Activated naive CD8-positive, alpha-beta T cell treated with anti-CD3 and anti-CD28 coated beads, Interleukin-2, amount 10 ng/mL, durations not matched to agents 7 days and 5 days (primary cell): ENCODE data around the gene BRSK2. TPM values are rescaled to one million over a fixed set of nuclear protein-coding genes. Genes with fewer than 3 reads are reported as not detected.

Experiments
- ATAC-seq: fragments of 150-1000 bp; cut with Tn5 transposase; one replicate; pipeline ENCODE4 v1.10.0; 2021; ENCODE audit warnings: low read depth, moderate library complexity
- POLR2A ChIA-PET: fragments of 350-600 bp; sonication (Branson Sonifier 250); formaldehyde crosslinking; loops from one replicate; lab custom pipeline; 2021; ENCODE audit warnings: antibody characterized with exemption; lab: Charles Lee
- DNase-seq: peaks from one replicate; pipeline ENCODE4 v3.0.0; 2021
- H3K27ac Mint-ChIP-seq: one replicate; pipeline ENCODE4 v1.8.0; 2022; ENCODE audit warnings: mild to moderate bottlenecking, mixed read lengths
- H3K27me3 Mint-ChIP-seq: one replicate; pipeline ENCODE4 v1.8.0; 2022; ENCODE audit warnings: mild to moderate bottlenecking, moderate library complexity, mixed read lengths
- H3K36me3 Mint-ChIP-seq: one replicate; pipeline ENCODE4 v1.8.0; 2021; ENCODE audit warnings: mild to moderate bottlenecking, mixed read lengths
- H3K4me1 Mint-ChIP-seq: one replicate; pipeline ENCODE4 v1.8.0; 2021; ENCODE audit warnings: mixed read lengths
- H3K4me3 Mint-ChIP-seq: one replicate; pipeline ENCODE4 v1.8.0; 2022; ENCODE audit warnings: mild to moderate bottlenecking, moderate library complexity, mixed read lengths
- H3K9me3 Mint-ChIP-seq: one replicate; pipeline ENCODE4 v1.8.0; 2021; ENCODE audit warnings: mixed read lengths
- total RNA-seq, 2 experiments: library from RNA; stranded (reverse); gene quantifications; one replicate each; pipeline ENCODE4 v1.2.3, GENCODE V29; 2021

Gene BRSK2
- total RNA-seq, 2 experiments from 2014 or later: 0.36 to 0.37 TPM

DNA sequence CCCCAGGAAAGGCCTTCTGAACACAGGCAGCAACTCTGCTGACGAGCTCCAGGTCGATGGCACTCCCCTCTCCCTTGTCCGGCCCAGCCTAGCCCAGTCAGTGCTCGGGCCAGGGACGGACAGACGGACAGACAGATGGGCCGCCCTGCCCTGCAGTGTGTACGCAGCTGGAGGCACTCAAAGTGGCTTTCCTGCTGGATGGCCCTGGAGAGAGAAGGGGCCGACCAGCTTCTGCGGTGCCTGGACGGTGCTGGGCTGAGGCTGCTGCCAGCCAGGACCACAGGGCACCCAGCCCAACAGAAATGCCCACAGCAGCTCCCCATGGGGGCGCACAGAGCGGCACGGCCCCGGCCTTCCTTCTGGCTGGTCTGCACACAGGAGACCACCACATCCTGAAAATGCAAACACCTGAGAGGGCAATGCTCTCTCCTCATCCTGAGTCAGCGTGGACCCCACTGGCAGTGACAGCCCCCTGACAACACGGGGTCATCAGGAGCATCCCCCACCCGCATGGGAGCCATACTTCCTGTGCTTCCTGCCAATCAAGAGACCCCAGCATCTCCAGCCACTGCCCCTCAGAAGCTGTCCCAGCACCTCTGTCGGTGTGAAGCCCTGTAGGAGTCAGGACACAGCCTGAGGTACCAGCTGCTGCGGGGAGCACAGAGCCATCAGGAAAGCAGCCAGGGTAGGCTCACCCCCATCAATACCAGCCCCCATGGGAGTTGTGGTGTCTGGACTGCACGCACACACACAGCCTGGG lies 97.5 kb downstream of the BRSK2 start:
- Mint-ChIP-seq H3K27me3 (no peaks in the 10 kb centered on the region), H3K27ac (no peak overlapping the region), H3K4me1 (no peaks in the 10 kb centered on the region), H3K4me3 (no peak overlapping the region), H3K9me3 (no peaks in the 10 kb centered on the region), H3K36me3 (no peaks in the 10 kb centered on the region)
- DNase-seq: no peak
- POLR2A ChIA-PET: no interaction called here
- no peak for ATAC-seq

GRCh38 chr11:1487851-1488574 lies 98.3 kb downstream of the BRSK2 start:
- Mint-ChIP-seq H3K9me3 (no peaks in the 10 kb centered on the region), H3K27ac (no peak overlapping the region), H3K4me3 (no peak overlapping the region), H3K27me3 (no peaks in the 10 kb centered on the region), H3K4me1 (no peaks in the 10 kb centered on the region), H3K36me3 (no peaks in the 10 kb centered on the region)
- POLR2A ChIA-PET: no interaction called here
- ATAC-seq: peak; percentile 17
- DNase-seq: no peak

DNA sequence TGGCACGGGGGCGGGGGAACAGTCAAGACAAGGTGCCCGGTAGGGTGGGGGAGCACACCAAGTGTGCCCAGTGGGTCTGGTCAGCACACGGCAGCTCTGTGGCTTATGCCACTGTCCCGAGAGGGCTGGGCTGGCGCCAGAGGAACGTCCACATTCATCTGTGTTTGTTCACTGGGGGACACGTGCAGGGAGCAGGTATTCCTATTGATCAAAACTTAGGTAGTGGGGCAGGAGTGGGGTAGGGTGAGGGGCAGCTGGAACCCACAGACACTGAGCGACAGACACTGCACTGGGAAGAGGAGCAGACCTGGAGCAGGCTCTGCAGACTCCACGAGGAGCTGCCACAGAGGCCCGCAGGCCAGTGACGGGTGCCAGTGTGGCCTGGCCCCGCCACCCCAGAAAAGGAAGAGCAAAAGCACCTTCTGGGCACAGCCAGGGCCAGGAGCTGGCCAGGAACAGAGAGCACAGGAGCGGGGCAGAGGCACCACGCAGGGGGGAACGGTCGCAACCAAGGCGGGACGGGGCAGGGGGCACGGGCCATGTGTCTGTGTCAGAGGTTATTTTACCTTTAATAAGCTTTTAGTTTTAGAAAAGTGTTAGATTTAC lies 98.9 kb downstream of the BRSK2 start:
- H3K36me3 Mint-ChIP-seq: no peaks in the 10 kb centered on the region
- H3K27me3 Mint-ChIP-seq: no peaks in the 10 kb centered on the region
- DNase-seq (no peak), ATAC-seq (no peak)
- no peak overlapping the region for H3K27ac Mint-ChIP-seq
- no peak overlapping the region for H3K4me3 Mint-ChIP-seq
- no peaks in the 10 kb centered on the region for H3K9me3 Mint-ChIP-seq
- H3K4me1 Mint-ChIP-seq: no peaks in the 10 kb centered on the region
- POLR2A ChIA-PET: no interaction called here

DNA sequence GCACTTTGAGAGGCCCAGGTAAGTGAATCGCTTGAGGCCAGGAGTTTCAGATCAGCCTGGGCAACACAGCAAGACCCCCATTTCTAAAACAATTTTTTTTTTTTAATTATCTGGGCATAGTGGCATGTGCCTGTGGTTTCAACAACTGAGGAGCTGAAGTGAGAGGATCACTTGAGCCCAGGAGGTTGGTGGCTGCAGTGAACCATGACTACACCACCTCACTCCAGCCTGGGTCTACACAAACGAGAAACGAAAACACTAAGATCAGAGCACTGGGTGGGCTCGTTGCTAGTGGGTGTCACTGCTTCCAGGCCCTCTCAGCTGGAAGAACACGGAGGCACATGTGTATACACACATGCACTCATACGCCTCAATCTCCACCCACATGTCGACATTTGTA lies 100.9 kb downstream of the BRSK2 start:
- Mint-ChIP-seq H3K27me3 (no peaks in the 10 kb centered on the region), H3K4me3 (no peak overlapping the region), H3K4me1 (no peaks in the 10 kb centered on the region), H3K27ac (no peak overlapping the region), H3K9me3 (peaks cover 1% of the 10 kb centered on the region), H3K36me3 (no peaks in the 10 kb centered on the region)
- no peak for DNase-seq
- ATAC-seq: no peak
- POLR2A ChIA-PET: no interaction called here

GRCh38 chr11:1491379-1491778 lies 101.6 kb downstream of the BRSK2 start:
- Mint-ChIP-seq H3K9me3 (peaks cover 6% of the 10 kb centered on the region), H3K27me3 (no peaks in the 10 kb centered on the region), H3K4me1 (no peaks in the 10 kb centered on the region), H3K36me3 (peaks cover 4% of the 10 kb centered on the region), H3K27ac (no peak overlapping the region), H3K4me3 (no peak overlapping the region)
- DNase-seq (no peak), ATAC-seq (no peak)
- POLR2A ChIA-PET: no interaction called here

- Mint-ChIP-seq H3K4me3 (no peak overlapping the region), H3K27me3 (no peaks in the 10 kb centered on the region), H3K36me3 (peaks cover 17% of the 10 kb centered on the region), H3K4me1 (peaks cover 9% of the 10 kb centered on the region), H3K9me3 (peaks cover 8% of the 10 kb centered on the region), H3K27ac (no peak overlapping the region)
- DNase-seq (no peak), ATAC-seq (no peak)
- POLR2A ChIA-PET: no interaction called here
Measured at GRCh38 chr11:1493650-1494244, 104.0 kb downstream of the BRSK2 start.

DNA sequence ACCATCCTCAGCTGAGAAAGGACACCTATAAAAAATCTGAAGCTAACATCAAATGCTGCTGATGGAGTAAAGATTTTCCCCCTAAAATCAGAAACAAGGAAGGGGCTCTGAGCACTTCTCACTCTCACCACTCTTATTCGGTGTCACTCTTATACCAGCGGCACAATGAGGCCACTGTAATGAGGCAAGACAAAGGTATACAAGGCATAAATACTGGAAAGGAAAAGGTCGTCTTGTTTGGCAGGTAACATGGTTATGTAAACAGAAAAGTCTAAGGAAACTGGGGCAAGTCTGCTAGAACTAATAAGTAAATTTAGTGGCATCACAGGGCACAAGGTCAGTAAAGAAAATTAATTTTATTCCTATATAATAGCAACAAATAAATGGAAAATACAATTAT lies 104.9 kb downstream of the BRSK2 start:
- H3K27me3 Mint-ChIP-seq: no peaks in the 10 kb centered on the region
- no peak for DNase-seq
- no peak overlapping the region for H3K27ac Mint-ChIP-seq
- peaks cover 23% of the 10 kb centered on the region for H3K36me3 Mint-ChIP-seq
- H3K4me3 Mint-ChIP-seq: no peak overlapping the region
- peaks cover 10% of the 10 kb centered on the region for H3K9me3 Mint-ChIP-seq
- POLR2A ChIA-PET: no interaction called here
- peaks cover 9% of the 10 kb centered on the region for H3K4me1 Mint-ChIP-seq
- ATAC-seq: no peak

- peaks cover 32% of the 10 kb centered on the region for H3K36me3 Mint-ChIP-seq
- H3K27me3 Mint-ChIP-seq: no peaks in the 10 kb centered on the region
- no peak overlapping the region for H3K4me3 Mint-ChIP-seq
- ATAC-seq (no peak), DNase-seq (no peak)
- peaks cover 10% of the 10 kb centered on the region for H3K9me3 Mint-ChIP-seq
- peaks cover 12% of the 10 kb centered on the region for H3K4me1 Mint-ChIP-seq
- no peak overlapping the region for H3K27ac Mint-ChIP-seq
- POLR2A ChIA-PET: no interaction called here
Measured at GRCh38 chr11:1496091-1496760, 106.5 kb downstream of the BRSK2 start.

GRCh38 chr11:1496761-1497095 lies 107.0 kb downstream of the BRSK2 start:
- no peak overlapping the region for H3K4me3 Mint-ChIP-seq
- H3K27ac Mint-ChIP-seq: no peak overlapping the region
- DNase-seq (no peak), ATAC-seq (no peak)
- POLR2A ChIA-PET: no interaction called here
- H3K27me3 Mint-ChIP-seq: no peaks in the 10 kb centered on the region
- peaks cover 10% of the 10 kb centered on the region for H3K9me3 Mint-ChIP-seq
- H3K36me3 Mint-ChIP-seq: peaks cover 32% of the 10 kb centered on the region
- H3K4me1 Mint-ChIP-seq: peaks cover 12% of the 10 kb centered on the region

DNA sequence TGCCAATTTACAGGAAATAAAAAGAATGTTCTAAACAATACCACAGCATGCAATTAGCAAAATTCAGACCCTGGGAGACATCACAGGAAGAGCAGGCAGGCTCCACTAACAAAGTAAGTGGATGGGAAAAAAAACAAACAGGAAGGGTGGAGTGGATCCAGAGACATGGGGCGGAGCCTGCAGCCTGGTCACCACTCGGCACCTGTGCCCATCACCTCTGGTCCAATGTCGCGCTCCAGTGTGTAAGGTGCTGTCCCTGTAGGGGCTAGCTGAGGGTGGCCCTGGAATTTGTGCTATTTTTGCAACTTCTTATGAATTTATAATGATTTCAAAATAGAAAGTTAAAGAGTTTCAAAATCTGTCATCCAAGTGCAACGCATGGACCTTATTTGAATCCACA lies 107.9 kb downstream of the BRSK2 start:
- no peak overlapping the region for H3K4me3 Mint-ChIP-seq
- DNase-seq: peak; percentile 4
- H3K36me3 Mint-ChIP-seq: peaks cover 33% of the 10 kb centered on the region
- POLR2A ChIA-PET: no interaction called here
- ATAC-seq: no peak
- H3K27me3 Mint-ChIP-seq: no peaks in the 10 kb centered on the region
- H3K27ac Mint-ChIP-seq: no peak overlapping the region
- peaks cover 13% of the 10 kb centered on the region for H3K4me1 Mint-ChIP-seq
- peaks cover 10% of the 10 kb centered on the region for H3K9me3 Mint-ChIP-seq

DNA sequence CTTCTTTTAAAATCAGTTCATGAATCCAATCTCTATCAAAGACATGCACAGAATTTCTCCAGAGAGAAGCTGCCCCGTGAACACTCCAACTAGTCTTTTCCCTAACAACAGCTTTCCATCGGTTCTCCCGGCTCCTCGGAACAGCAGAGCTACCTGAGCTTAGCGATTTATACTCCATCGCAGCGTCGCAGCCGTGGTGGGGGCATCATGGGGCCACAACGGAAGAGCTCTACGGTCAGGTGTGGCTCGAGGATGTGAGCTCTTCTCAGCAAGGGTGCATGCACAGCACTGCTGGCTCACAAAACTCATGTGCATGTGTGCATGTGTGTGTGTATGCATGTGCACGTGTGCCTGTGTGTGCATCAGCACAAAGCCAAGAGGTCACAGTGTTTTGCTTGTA lies 108.5 kb downstream of the BRSK2 start:
- H3K27ac Mint-ChIP-seq: no peak overlapping the region
- peaks cover 33% of the 10 kb centered on the region for H3K36me3 Mint-ChIP-seq

GRCh38 chr11:1499261-1499890 lies 109.6 kb downstream of the BRSK2 start:
- POLR2A ChIA-PET: no interaction called here
- Mint-ChIP-seq H3K4me1 (peaks cover 13% of the 10 kb centered on the region), H3K27me3 (no peaks in the 10 kb centered on the region), H3K4me3 (no peak overlapping the region), H3K36me3 (peaks cover 33% of the 10 kb centered on the region), H3K27ac (no peak overlapping the region), H3K9me3 (peaks cover 10% of the 10 kb centered on the region)
- DNase-seq: peak; percentile 22
- ATAC-seq: no peak

More for the DNA sequence above, 108.5 kb downstream of the BRSK2 start:
- Mint-ChIP-seq H3K4me1 (peaks cover 13% of the 10 kb centered on the region), H3K27me3 (no peaks in the 10 kb centered on the region), H3K4me3 (no peak overlapping the region), H3K9me3 (peaks cover 10% of the 10 kb centered on the region)
- DNase-seq (peak; percentile 14), ATAC-seq (no peak)
- POLR2A ChIA-PET: no interaction called here

DNA sequence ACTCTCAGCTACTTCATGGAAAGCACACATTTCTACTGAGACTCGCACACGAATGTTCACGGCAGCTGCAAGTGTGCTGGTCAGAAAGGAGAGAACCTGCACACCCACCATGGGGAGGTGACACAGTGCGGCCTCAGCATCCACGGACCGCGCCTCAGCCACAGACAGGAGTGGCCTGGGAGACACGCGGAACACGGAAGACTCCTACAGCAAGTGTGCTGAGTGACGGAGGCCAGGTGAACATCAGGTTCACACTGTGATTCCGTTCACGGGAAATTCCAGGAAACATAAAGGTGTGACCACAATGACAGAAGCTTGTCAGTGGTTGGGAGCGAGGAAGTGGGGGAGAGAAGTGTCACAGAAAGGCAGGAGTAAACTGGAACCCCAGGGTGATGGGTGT lies 110.2 kb downstream of the BRSK2 start:
- peaks cover 10% of the 10 kb centered on the region for H3K9me3 Mint-ChIP-seq
- peaks cover 13% of the 10 kb centered on the region for H3K4me1 Mint-ChIP-seq
- ATAC-seq: no peak
- H3K36me3 Mint-ChIP-seq: peaks cover 33% of the 10 kb centered on the region
- no peak for DNase-seq
- H3K27ac Mint-ChIP-seq: no peak overlapping the region
- POLR2A ChIA-PET: no interaction called here
- no peak overlapping the region for H3K4me3 Mint-ChIP-seq
- no peaks in the 10 kb centered on the region for H3K27me3 Mint-ChIP-seq
